Neural cell (in vitro differentiated cells): ENCODE measurements around the gene PTPRN2.

Experiments used
- EP300 ChIP-seq: fragments of 450-650 bp; conservative IDR thresholded peaks from 2 replicates; pipeline ENCODE4 v1.6.1; 2014; ENCODE audit warnings: antibody characterized with exemption, mild to moderate bottlenecking, moderate library complexity; ENCODE audit not compliant: poor library complexity, severe bottlenecking
- EZH2 ChIP-seq: fragments of 200-600, 300-800 bp; shearing (Covaris generic), sonication (generic); IDR thresholded peaks from 2 replicates; pipeline ENCODE4 v1.6.1; 2014; ENCODE audit warnings: antibody characterized with exemption, low read length, borderline replicate concordance, mild to moderate bottlenecking; ENCODE audit not compliant: insufficient read depth, poor library complexity, severe bottlenecking
- POLR2AphosphoS5 ChIP-seq: IDR thresholded peaks from 2 replicates; pipeline ENCODE4 v1.6.1; 2012
- RAD21 ChIP-seq: fragments of 450-650 bp; conservative IDR thresholded peaks from 2 replicates; pipeline ENCODE4 v1.6.1; 2014; ENCODE audit warnings: antibody characterized with exemption, mild to moderate bottlenecking, moderate library complexity
- TAF1 ChIP-seq: IDR thresholded peaks from 2 replicates; pipeline ENCODE4 v1.6.1; 2012; ENCODE audit warnings: low read depth
- TF ChIP-seq, protein P1 (sequence below): fragments of 450-650 bp; IDR thresholded peaks from 2 replicates; pipeline ENCODE4 v1.5.1; 2014; ENCODE audit warnings: antibody characterized with exemption, mild to moderate bottlenecking, moderate library complexity; ENCODE audit not compliant: poor library complexity, severe bottlenecking
- TF ChIP-seq, protein P2 (sequence below): IDR thresholded peaks from 2 replicates; pipeline ENCODE4 v1.6.1; 2012; ENCODE audit warnings: borderline replicate concordance

DNA sequence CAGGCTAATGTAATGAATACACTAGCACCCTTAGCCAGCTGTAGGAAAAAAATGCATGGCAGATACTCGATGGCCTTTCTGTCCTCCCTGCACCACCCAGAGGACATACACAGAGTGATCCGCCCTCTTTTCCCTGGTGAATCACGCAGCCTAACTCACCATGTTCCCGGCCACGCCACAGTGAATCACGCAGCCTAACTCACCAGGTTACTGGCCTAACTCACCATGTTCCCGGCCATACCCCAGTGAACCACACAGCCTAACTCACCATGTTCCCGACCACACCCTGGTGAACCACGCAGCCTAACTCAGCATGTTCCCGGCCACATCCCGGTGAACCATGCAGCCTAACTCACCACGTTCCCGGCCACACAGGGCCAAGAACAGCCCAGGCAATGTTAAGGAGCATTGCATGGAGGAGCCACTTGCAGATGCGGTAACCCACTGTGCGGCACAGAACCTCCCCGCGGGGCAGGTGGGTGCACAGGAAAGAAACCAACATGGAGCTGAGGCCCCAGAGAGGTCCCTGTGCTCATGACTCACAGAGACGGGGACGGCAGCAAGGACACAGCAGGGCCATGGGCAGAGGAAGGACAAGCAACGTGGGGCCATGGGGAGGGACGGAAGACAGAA is 742.3 kb downstream of the PTPRN2 start:
- TF ChIP-seq, protein P1, sequence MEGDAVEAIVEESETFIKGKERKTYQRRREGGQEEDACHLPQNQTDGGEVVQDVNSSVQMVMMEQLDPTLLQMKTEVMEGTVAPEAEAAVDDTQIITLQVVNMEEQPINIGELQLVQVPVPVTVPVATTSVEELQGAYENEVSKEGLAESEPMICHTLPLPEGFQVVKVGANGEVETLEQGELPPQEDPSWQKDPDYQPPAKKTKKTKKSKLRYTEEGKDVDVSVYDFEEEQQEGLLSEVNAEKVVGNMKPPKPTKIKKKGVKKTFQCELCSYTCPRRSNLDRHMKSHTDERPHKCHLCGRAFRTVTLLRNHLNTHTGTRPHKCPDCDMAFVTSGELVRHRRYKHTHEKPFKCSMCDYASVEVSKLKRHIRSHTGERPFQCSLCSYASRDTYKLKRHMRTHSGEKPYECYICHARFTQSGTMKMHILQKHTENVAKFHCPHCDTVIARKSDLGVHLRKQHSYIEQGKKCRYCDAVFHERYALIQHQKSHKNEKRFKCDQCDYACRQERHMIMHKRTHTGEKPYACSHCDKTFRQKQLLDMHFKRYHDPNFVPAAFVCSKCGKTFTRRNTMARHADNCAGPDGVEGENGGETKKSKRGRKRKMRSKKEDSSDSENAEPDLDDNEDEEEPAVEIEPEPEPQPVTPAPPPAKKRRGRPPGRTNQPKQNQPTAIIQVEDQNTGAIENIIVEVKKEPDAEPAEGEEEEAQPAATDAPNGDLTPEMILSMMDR = no peak
- TF ChIP-seq EZH2 (no peak), RAD21 (no peak), EP300 (no peak), POLR2AphosphoS5 (no peak), TAF1 (no peak)
- TF ChIP-seq, protein P2, sequence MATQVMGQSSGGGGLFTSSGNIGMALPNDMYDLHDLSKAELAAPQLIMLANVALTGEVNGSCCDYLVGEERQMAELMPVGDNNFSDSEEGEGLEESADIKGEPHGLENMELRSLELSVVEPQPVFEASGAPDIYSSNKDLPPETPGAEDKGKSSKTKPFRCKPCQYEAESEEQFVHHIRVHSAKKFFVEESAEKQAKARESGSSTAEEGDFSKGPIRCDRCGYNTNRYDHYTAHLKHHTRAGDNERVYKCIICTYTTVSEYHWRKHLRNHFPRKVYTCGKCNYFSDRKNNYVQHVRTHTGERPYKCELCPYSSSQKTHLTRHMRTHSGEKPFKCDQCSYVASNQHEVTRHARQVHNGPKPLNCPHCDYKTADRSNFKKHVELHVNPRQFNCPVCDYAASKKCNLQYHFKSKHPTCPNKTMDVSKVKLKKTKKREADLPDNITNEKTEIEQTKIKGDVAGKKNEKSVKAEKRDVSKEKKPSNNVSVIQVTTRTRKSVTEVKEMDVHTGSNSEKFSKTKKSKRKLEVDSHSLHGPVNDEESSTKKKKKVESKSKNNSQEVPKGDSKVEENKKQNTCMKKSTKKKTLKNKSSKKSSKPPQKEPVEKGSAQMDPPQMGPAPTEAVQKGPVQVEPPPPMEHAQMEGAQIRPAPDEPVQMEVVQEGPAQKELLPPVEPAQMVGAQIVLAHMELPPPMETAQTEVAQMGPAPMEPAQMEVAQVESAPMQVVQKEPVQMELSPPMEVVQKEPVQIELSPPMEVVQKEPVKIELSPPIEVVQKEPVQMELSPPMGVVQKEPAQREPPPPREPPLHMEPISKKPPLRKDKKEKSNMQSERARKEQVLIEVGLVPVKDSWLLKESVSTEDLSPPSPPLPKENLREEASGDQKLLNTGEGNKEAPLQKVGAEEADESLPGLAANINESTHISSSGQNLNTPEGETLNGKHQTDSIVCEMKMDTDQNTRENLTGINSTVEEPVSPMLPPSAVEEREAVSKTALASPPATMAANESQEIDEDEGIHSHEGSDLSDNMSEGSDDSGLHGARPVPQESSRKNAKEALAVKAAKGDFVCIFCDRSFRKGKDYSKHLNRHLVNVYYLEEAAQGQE = no peak
